HG03097 (cell line): ENCODE results near the gene HOXD4.
A peak's percentile ranks its signal among the peaks of the same experiment; 100 is the strongest.

Source experiments
- ATAC-seq: cut with Tn5 transposase; IDR thresholded peaks from one replicate; pipeline ENCODE4 v1.9.1; 2021; ENCODE audit not compliant: unreplicated experiment, low FRiP score

Gene HOXD4

GRCh38 chr2:176139661-176140512, 11.5 kb upstream of the HOXD4 start:
- ATAC-seq: no peak

GRCh38 chr2:176140513-176141317, 10.6 kb upstream of the HOXD4 start:
- peak; percentile 85 for ATAC-seq

GRCh38 chr2:176142281-176142680, 9.1 kb upstream of the HOXD4 start:
- no peak for ATAC-seq

- ATAC-seq: no peak
These were observed 6.0 kb upstream of the HOXD4 start for GRCh38 chr2:176145085-176145969.

- no peak for ATAC-seq
These were observed 5.2 kb upstream of the HOXD4 start for GRCh38 chr2:176146101-176146500.

- ATAC-seq: no peak
These were observed 4.7 kb upstream of the HOXD4 start for GRCh38 chr2:176146645-176147044.

GRCh38 chr2:176147210-176147799, 4.0 kb upstream of the HOXD4 start:
- no peak for ATAC-seq

- ATAC-seq: no peak
These were observed 3.4 kb upstream of the HOXD4 start for GRCh38 chr2:176147800-176148496.

- no peak for ATAC-seq
These were observed 2.5 kb upstream of the HOXD4 start for GRCh38 chr2:176148751-176149421.

GRCh38 chr2:176149481-176149938, 1.8 kb upstream of the HOXD4 start:
- no peak for ATAC-seq

GRCh38 chr2:176149939-176150583, 1.3 kb upstream of the HOXD4 start:
- ATAC-seq: no peak

- ATAC-seq: no peak
These were observed 537 bp upstream of the HOXD4 start for GRCh38 chr2:176150584-176151441.

- no peak for ATAC-seq
These were observed 1.2 kb downstream of the HOXD4 start for GRCh38 chr2:176152350-176153181.

GRCh38 chr2:176154576-176155252, 3.4 kb downstream of the HOXD4 start:
- ATAC-seq: no peak

GRCh38 chr2:176155356-176156044, 4.2 kb downstream of the HOXD4 start:
- no peak for ATAC-seq
